ENCODE results near the gene KNDC1.
"Not testable (repeated sequence)": the region's sequence is repeated elsewhere in the genome, so short reads cannot be mapped to it uniquely, and the experiment has no call there.

Gene KNDC1

DNA sequence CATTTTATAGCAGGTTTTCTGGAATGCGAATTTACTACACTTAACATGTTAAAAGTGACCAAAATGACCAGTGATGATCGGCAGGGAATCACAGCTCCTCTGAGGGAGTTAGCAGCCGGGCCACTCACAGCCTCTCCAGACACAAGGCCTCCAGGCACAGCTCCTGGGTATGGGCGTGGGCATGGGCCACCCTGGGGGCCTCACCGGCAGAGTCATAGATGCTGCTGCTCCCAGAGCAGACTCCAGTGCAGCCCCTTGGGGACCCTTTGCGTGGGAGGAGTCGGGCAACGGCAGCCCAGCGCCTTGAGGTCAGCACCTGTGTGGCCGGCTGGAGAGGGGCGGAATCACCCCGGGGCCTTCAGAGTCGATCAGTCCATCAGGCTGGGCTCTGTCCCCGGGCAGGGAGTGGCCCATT lies 8.6 kb downstream of the KNDC1 start:
- DNase-seq (ENCODE audit: low read depth) = no peak
- H3K4me3 ChIP-seq (ENCODE audit: low read depth, low read length) = no peak overlapping the region

- DNase-seq (ENCODE audit: low read depth) = no peak
- H3K4me3 ChIP-seq (ENCODE audit: low read depth, low read length) = no peak overlapping the region
Observed at GRCh38 chr10:133169173-133169947, 9.3 kb downstream of the KNDC1 start.

DNA sequence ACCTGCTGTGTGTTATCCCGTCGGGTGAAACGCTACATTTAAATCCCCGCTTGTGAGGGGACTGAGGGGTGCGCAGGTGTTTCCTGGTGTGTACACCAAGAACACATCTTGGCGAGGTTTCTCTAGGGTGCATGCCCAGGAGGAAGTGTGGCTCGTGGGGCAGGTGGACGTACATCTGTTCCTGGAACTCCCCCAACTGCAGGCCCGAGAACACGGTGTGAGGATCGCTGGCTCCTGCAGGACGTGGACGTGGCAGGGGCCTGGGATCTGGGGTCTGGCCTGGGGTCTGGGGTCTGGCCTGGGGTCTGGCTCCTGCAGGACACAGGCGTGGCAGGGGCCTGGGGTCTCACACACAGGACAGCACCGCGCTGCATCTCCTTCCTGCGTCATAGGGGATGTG lies 10.1 kb downstream of the KNDC1 start:
- DNase-seq (ENCODE audit: low read depth) = no peak
- no peak overlapping the region for H3K4me3 ChIP-seq (ENCODE audit: low read depth, low read length)

DNA sequence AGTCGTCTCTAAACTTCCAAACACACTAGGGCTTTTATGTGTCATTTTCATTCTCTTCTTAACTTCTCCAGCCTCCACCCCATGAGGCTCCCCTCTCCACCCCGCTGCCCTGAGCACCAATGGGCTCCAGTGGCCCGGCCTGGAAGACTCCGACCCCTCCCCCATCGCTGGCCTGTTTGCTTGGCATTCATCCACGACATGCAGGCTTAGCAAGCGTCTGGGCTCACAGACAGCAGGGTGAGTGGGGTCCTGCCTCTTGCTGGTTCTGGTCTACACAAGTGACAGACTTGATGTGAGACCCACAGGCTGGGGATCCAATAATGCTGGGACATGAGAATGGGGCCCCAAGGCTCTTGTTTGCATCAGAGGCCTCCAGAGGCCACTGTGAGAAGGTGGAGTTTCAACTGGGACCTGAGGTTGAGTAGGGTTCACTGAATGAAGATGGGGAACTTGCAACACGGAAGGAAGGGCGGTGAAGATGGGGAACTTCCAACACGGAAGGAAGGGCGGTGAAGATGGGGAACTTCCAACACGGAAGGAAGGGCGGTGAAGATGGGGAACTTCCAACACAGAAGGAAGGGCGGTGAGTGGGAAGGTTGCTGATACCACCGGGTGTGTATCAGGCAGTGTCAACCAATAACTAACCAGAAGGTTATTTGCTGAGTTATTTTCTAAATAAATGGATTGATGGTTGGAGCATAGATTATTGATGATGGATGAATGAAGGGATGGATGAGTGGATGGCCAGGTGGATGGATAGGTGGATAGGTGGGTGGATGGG lies 14.0 kb downstream of the KNDC1 start:
- DNase-seq (ENCODE audit: low read depth) = no peak
- no peak overlapping the region for H3K4me3 ChIP-seq (ENCODE audit: low read depth, low read length)

- DNase-seq (ENCODE audit: low read depth) = no peak
Observed at GRCh38 chr10:133174689-133175263, 14.8 kb downstream of the KNDC1 start.

GRCh38 chr10:133175624-133176023 lies 15.6 kb downstream of the KNDC1 start:
- not testable (repeated sequence) for H3K4me3 ChIP-seq (ENCODE audit: low read depth, low read length); DNase-seq (ENCODE audit: low read depth)

More at GRCh38 chr10:133174689-133175263, 14.8 kb downstream of the KNDC1 start:
- H3K4me3 ChIP-seq (ENCODE audit: low read depth, low read length) = no peak overlapping the region

GRCh38 chr10:133176546-133176945 lies 16.5 kb downstream of the KNDC1 start:
- H3K4me3 ChIP-seq (ENCODE audit: low read depth, low read length) = no peak overlapping the region
- DNase-seq (ENCODE audit: low read depth) = no peak

- no peak for DNase-seq (ENCODE audit: low read depth)
Observed at GRCh38 chr10:133177380-133178157, 17.6 kb downstream of the KNDC1 start.

GRCh38 chr10:133178357-133179127 lies 18.5 kb downstream of the KNDC1 start:
- H3K4me3 ChIP-seq (ENCODE audit: low read depth, low read length) = no peak overlapping the region
- DNase-seq (ENCODE audit: low read depth) = no peak

More at GRCh38 chr10:133177380-133178157, 17.6 kb downstream of the KNDC1 start:
- H3K4me3 ChIP-seq (ENCODE audit: low read depth, low read length) = no peak overlapping the region

GRCh38 chr10:133179128-133179520 lies 19.1 kb downstream of the KNDC1 start:
- no peak for DNase-seq (ENCODE audit: low read depth)
- no peak overlapping the region for H3K4me3 ChIP-seq (ENCODE audit: low read depth, low read length)

DNA sequence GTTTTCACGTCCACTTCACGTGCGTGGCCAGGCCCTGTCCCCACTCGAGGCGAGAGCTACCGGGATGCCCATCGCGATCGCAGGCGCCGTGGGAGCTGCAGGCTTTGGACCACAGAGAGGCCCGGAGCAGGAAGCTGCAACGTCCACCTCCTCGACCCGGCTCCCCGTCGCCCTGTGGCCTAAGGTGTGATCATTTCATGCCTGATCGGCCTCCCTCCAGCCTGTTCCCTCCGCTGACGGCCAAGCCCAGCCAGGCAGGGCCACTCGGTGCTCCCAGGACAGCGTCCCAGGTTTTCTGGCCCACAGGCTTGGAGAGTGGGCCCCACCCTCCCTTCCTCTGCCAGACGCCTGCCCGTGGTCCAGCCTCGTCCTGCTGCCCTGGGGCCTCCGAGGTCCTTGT lies 19.6 kb downstream of the KNDC1 start:
- DNase-seq (ENCODE audit: low read depth) = no peak
- H3K4me3 ChIP-seq (ENCODE audit: low read depth, low read length) = no peak overlapping the region

GRCh38 chr10:133180192-133180964 lies 20.4 kb downstream of the KNDC1 start:
- no peak overlapping the region for H3K4me3 ChIP-seq (ENCODE audit: low read depth, low read length)
- DNase-seq (ENCODE audit: low read depth) = no peak

GRCh38 chr10:133180965-133181639 lies 21.1 kb downstream of the KNDC1 start:
- H3K4me3 ChIP-seq (ENCODE audit: low read depth, low read length) = no peak overlapping the region

GRCh38 chr10:133182190-133182589 lies 22.2 kb downstream of the KNDC1 start:
- no peak overlapping the region for H3K4me3 ChIP-seq (ENCODE audit: low read depth, low read length)
- no peak for DNase-seq (ENCODE audit: low read depth)

More at GRCh38 chr10:133180965-133181639, 21.1 kb downstream of the KNDC1 start:
- no peak for DNase-seq (ENCODE audit: low read depth)

GRCh38 chr10:133182791-133183645 lies 23.0 kb downstream of the KNDC1 start:
- no peak for DNase-seq (ENCODE audit: low read depth)
- no peak overlapping the region for H3K4me3 ChIP-seq (ENCODE audit: low read depth, low read length)

DNA sequence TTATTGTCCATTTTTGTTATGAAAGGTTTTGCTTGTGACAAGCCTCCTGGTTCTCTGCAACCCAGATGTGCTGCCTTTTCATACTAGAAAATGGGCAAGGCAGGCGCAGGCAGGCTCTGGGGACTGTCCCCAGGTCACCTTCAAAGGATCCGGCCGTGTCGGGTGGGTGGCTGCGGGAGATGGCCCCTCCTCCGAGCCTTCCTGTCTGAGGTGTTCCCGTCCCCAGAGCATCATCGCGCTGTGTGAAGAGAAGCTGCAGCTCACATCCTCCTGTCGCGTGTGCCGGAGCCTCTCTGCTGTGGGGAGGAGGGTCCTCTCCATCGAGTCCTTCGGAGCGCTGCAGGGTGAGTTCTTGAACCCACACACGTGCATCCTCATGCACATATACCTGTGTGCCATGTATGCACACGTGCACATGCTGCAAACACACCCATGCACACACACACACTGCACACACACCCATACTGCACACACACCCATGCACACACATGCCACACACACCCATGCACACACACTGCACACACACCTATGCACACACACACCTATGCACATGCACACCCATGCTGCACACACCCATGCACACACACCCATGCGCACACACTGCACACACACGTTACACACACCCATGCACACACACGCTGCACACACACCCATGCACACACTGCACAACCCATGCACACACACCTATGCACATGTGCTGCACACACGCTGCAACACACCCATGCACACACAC lies 23.8 kb downstream of the KNDC1 start:
- H3K4me3 ChIP-seq (ENCODE audit: low read depth, low read length) = no peak overlapping the region
- no peak for DNase-seq (ENCODE audit: low read depth)
